Vagina (tissue), 2 donors: ENCODE results near the gene ZMIZ1. TPM values are rescaled to one million over a fixed set of nuclear protein-coding genes. Genes with fewer than 3 reads are reported as not detected.
A peak's percentile ranks its signal among the peaks of the same experiment; 100 is the strongest.

Experiments
- DNase-seq, 2 donors: peaks; one replicate each; pipeline ENCODE4 v3.0.0-alpha.2; 2017; ENCODE audit errors: extremely low spot score in 2 of 2
- H3K27ac ChIP-seq: fragments of 200-600 bp; sonication (generic); one replicate; pipeline ENCODE4 v1.5.1; 2019
- H3K27me3 ChIP-seq: fragments of 200-600 bp; sonication (generic); one replicate; pipeline ENCODE4 v1.5.1; 2019
- H3K36me3 ChIP-seq, 2 donors: fragments of 200-600 bp; sonication (generic); one replicate each; pipeline ENCODE4 v1.5.1; 2017 to 2019
- H3K4me1 ChIP-seq: fragments of 200-600 bp; sonication (generic); one replicate; pipeline ENCODE4 v1.5.1; 2019
- H3K4me3 ChIP-seq, 2 donors: fragments of 200-600 bp; sonication (generic); 1 replicate in 1 of 2; 2 replicates in 1 of 2; pipeline ENCODE4 v1.5.1; 2016 to 2019
- H3K9me3 ChIP-seq: fragments of 200-600 bp; sonication (generic); one replicate; pipeline ENCODE4 v1.5.1; 2019
- CTCF ChIP-seq, 3 experiments: fragments of 450-650 bp in 2 of 3; fragments of 200-600 bp in 1 of 3; sonication (generic) in 1 of 3; IDR thresholded peaks; one replicate each; pipeline ENCODE4 v1.5.1; 2017 to 2019; ENCODE audit warnings: antibody characterized with exemption in 3 of 3, mild to moderate bottlenecking in 2 of 3, moderate library complexity in 2 of 3
- POLR2A ChIP-seq, 2 donors: fragments of 450-650 bp; IDR thresholded peaks; one replicate each; pipeline ENCODE4 v1.6.1; 2017; ENCODE audit warnings: antibody characterized with exemption in 2 of 2, mild to moderate bottlenecking in 2 of 2, moderate library complexity in 2 of 2
- POLR2AphosphoS5 ChIP-seq, 2 donors: sonication (generic); formaldehyde crosslinking; IDR thresholded peaks; one replicate each; pipeline ENCODE4 v1.9.0; 2017; ENCODE audit warnings: antibody characterized with exemption in 2 of 2, mild to moderate bottlenecking in 2 of 2, low read depth in 1 of 2; ENCODE audit not compliant: insufficient read depth in 1 of 2
- intact Hi-C: fragments of 100-400 bp; cut with DNase I; formaldehyde crosslinking; loops from one replicate; pipeline ENCODE4 v1.15.1; 2023
- total RNA-seq: library from RNA; depleted of rRNA; stranded (reverse); fragments of >200 nt; gene quantifications from one replicate; pipeline ENCODE4 v1.2.3, GENCODE V29; 2016

ZMIZ1 gene
- total RNA-seq, 1 donor from 2014 or later = 61.4 TPM

GRCh38 chr10:79296431-79296830, 227.7 kb downstream of the ZMIZ1 start:
- Histone ChIP-seq H3K36me3 (peaks cover 0 to 96% of the 10 kb centered on the region in 2 donors), H3K27ac (no peak overlapping the region), H3K9me3 (no peaks in the 10 kb centered on the region), H3K4me3 (no peak overlapping the region), H3K27me3 (no peaks in the 10 kb centered on the region), H3K4me1 (peaks cover 42% of the 10 kb centered on the region)
- TF ChIP-seq CTCF (IDR thresholded peaks at IDR 0.05) = no peak
- no peak for TF ChIP-seq POLR2A (IDR thresholded peaks at IDR 0.05)
- TF ChIP-seq POLR2AphosphoS5 (IDR thresholded peaks at IDR 0.05; ENCODE audit: insufficient read depth in 1 of 2, low read depth in 1 of 2) = no peak
- intact Hi-C loops = no loop called here
- DNase-seq = no peak

- TF ChIP-seq POLR2A (IDR thresholded peaks at IDR 0.05) (no peak), POLR2AphosphoS5 (IDR thresholded peaks at IDR 0.05; ENCODE audit: insufficient read depth in 1 of 2, low read depth in 1 of 2) (peak in 1 of 2 donors; percentile 48)
- Histone ChIP-seq H3K4me1 (peaks cover 24% of the 10 kb centered on the region), H3K27ac (peak overlapping the region; percentile 76)
Measured at GRCh38 chr10:79298403-79299244, 229.9 kb downstream of the ZMIZ1 start.

GRCh38 chr10:79299397-79300241, 230.9 kb downstream of the ZMIZ1 start:
- intact Hi-C loops = no loop called here
- TF ChIP-seq POLR2A (IDR thresholded peaks at IDR 0.05) (no peak), CTCF (IDR thresholded peaks at IDR 0.05) (no peak), POLR2AphosphoS5 (IDR thresholded peaks at IDR 0.05; ENCODE audit: insufficient read depth in 1 of 2, low read depth in 1 of 2) (peak in 1 of 2 donors; percentile 57)
- Histone ChIP-seq H3K36me3 (peaks cover 0 to 89% of the 10 kb centered on the region in 2 donors), H3K27ac (peak overlapping the region; percentile 76), H3K4me1 (peaks cover 24% of the 10 kb centered on the region), H3K4me3 (no peak overlapping the region), H3K9me3 (no peaks in the 10 kb centered on the region), H3K27me3 (no peaks in the 10 kb centered on the region)
- no peak for DNase-seq

More at GRCh38 chr10:79298403-79299244, 229.9 kb downstream of the ZMIZ1 start:
- no peaks in the 10 kb centered on the region for H3K9me3 ChIP-seq
- H3K4me3 ChIP-seq = no peak overlapping the region
- intact Hi-C loops = no loop called here
- peaks cover 0 to 89% of the 10 kb centered on the region in 2 donors for H3K36me3 ChIP-seq
- no peaks in the 10 kb centered on the region for H3K27me3 ChIP-seq
- DNase-seq = no peak

GRCh38 chr10:79300711-79301110, 231.9 kb downstream of the ZMIZ1 start:
- H3K4me1 ChIP-seq = peaks cover 24% of the 10 kb centered on the region
- no peaks in the 10 kb centered on the region for H3K27me3 ChIP-seq
- H3K9me3 ChIP-seq = no peaks in the 10 kb centered on the region
- H3K36me3 ChIP-seq = peaks cover 0 to 92% of the 10 kb centered on the region in 2 donors
- TF ChIP-seq POLR2A (IDR thresholded peaks at IDR 0.05) (no peak), CTCF (IDR thresholded peaks at IDR 0.05) (no peak), POLR2AphosphoS5 (IDR thresholded peaks at IDR 0.05; ENCODE audit: insufficient read depth in 1 of 2, low read depth in 1 of 2) (no peak)
- no peak overlapping the region for H3K27ac ChIP-seq
- H3K4me3 ChIP-seq = no peak overlapping the region
- intact Hi-C loops = no loop called here
- no peak for DNase-seq

- intact Hi-C loops = no loop called here
- Histone ChIP-seq H3K4me3 (no peak overlapping the region), H3K9me3 (no peaks in the 10 kb centered on the region), H3K36me3 (peaks cover 0 to 93% of the 10 kb centered on the region in 2 donors), H3K4me1 (peaks cover 24% of the 10 kb centered on the region), H3K27ac (no peak overlapping the region), H3K27me3 (no peaks in the 10 kb centered on the region)
- no peak for TF ChIP-seq CTCF (IDR thresholded peaks at IDR 0.05)
- no peak for TF ChIP-seq POLR2AphosphoS5 (IDR thresholded peaks at IDR 0.05; ENCODE audit: insufficient read depth in 1 of 2, low read depth in 1 of 2)
- TF ChIP-seq POLR2A (IDR thresholded peaks at IDR 0.05) = no peak
- DNase-seq = no peak
Measured at GRCh38 chr10:79301754-79302530, 233.2 kb downstream of the ZMIZ1 start.
